Mucosa of stomach (tissue), 1 donor: ENCODE measurements around the gene ADAMTS12.
"Not testable (repeated sequence)": the region's sequence is repeated elsewhere in the genome, so short reads cannot be mapped to it uniquely, and the experiment has no call there.

ENCODE experiments used
- H3K27me3 ChIP-seq: one replicate; pipeline ENCODE4 v1.7.0; 2013; ENCODE audit warnings: mild to moderate bottlenecking, low read length; ENCODE audit not compliant: control insufficient read depth, insufficient read depth
- H3K36me3 ChIP-seq: one replicate; pipeline ENCODE4 v1.7.0; 2013; ENCODE audit warnings: low read length; ENCODE audit not compliant: control insufficient read depth, insufficient read depth
- H3K4me1 ChIP-seq: one replicate; pipeline ENCODE4 v1.7.0; 2013; ENCODE audit warnings: mild to moderate bottlenecking, low read length; ENCODE audit not compliant: control insufficient read depth, insufficient read depth
- H3K4me3 ChIP-seq: one replicate; pipeline ENCODE4 v1.7.0; 2013; ENCODE audit warnings: low read length
- H3K9ac ChIP-seq: one replicate; pipeline ENCODE4 v1.7.0; 2013; ENCODE audit warnings: mild to moderate bottlenecking, low read length, moderate library complexity
- H3K9me3 ChIP-seq: one replicate; pipeline ENCODE4 v1.7.0; 2013; ENCODE audit warnings: mild to moderate bottlenecking, low read length, moderate library complexity; ENCODE audit not compliant: control insufficient read depth
- donor health status: Pancreatic carcinoma.

ADAMTS12 gene

GRCh38 chr5:33579152-33579551 is 312.6 kb downstream of the ADAMTS12 start:
- no peaks in the 10 kb centered on the region for H3K4me1 ChIP-seq
- no peaks in the 10 kb centered on the region for H3K27me3 ChIP-seq
- no peak overlapping the region for H3K4me3 ChIP-seq
- H3K9ac ChIP-seq: no peak overlapping the region
- no peaks in the 10 kb centered on the region for H3K9me3 ChIP-seq
- H3K36me3 ChIP-seq: no peaks in the 10 kb centered on the region

DNA sequence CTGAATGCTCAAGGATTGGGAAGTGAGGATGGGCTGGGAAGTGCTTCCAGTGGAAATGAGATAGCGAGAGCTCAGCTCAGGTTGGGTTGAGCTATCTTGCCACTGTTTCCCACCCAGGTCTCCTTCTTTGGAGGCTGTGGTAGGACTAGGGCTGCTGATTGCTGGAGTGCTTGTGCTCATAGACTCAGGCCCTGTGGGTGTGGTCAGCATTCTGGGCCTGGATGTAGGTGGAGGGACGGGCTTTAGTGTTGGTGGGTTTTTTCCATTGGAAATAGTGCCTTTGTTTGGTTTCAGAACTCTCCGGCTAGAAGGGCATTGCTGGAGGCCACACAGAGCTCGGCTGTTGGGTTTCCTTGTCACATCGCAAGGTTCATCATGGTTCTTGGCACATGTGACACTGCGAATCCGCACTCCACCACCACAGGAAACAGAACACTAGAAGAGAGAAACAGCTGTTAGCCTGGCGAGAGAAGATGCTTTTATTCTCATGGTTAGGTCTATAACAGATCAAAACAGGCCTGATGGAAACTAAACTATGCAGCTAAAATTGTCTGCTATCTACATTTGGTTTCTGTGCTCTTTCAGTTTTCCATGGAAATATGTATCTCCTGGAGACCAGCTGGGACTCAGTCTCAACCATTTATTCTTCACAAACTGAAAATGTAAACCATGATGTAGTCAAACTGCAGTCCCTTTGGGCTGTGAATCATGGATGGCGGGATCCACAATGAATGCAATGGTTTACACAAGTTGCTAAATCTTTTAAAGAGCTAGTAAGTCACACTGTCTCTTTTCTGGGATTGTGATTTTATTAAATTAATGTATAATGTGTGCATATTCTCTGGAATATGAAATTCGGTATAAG is 314.8 kb downstream of the ADAMTS12 start:
- H3K9ac ChIP-seq: no peak overlapping the region

DNA sequence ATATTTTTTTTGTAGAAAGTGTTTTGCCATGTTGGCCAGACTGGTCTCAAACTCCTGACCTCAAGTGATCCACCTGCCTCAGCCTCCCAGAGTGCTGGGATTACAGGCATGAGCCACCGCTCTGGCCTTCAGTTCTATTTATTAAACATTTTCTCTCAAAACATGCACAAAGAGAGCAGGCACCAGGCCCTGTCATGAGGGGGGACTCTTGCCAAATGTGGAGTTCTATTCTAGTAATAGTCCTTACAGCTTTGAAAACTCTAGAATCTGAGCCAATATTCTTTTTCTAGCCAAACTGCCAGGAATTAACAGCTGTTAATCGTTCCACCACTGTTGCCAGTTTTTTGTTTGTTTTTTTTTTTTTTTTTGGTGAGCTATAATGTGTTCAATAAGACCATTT is 326.5 kb downstream of the ADAMTS12 start:
- Histone ChIP-seq H3K9me3 (no peaks in the 10 kb centered on the region), H3K4me1 (no peaks in the 10 kb centered on the region), H3K4me3 (no peak overlapping the region), H3K36me3 (no peaks in the 10 kb centered on the region), H3K9ac (no peak overlapping the region), H3K27me3 (no peaks in the 10 kb centered on the region)

More for the DNA sequence above, 314.8 kb downstream of the ADAMTS12 start:
- H3K4me3 ChIP-seq: no peak overlapping the region
- H3K27me3 ChIP-seq: no peaks in the 10 kb centered on the region
- no peaks in the 10 kb centered on the region for H3K4me1 ChIP-seq
- no peaks in the 10 kb centered on the region for H3K36me3 ChIP-seq
- no peaks in the 10 kb centered on the region for H3K9me3 ChIP-seq

GRCh38 chr5:33563983-33564908 is 327.5 kb downstream of the ADAMTS12 start:
- H3K9ac ChIP-seq: no peak overlapping the region
- no peaks in the 10 kb centered on the region for H3K4me1 ChIP-seq
- no peaks in the 10 kb centered on the region for H3K36me3 ChIP-seq
- H3K9me3 ChIP-seq: no peaks in the 10 kb centered on the region
- H3K4me3 ChIP-seq: no peak overlapping the region
- H3K27me3 ChIP-seq: no peaks in the 10 kb centered on the region

DNA sequence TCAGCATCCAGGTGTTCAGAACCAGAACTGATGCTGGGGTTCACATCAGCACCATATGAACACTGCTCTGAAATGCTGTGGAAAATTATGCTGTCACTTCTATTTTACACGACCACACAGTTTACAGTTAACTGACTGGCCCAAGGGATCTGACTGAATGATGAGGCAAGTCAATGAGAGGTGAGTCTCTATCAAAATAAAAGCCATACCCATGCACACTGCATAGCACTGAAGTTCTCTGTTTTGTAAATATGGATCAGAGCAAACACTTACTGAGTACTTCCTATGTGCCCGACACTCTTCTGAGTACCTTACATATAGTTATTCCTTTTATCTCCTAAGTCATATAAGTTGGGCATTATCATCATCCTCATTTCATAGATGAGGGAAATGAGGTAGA is 328.3 kb downstream of the ADAMTS12 start:
- Histone ChIP-seq H3K36me3 (no peaks in the 10 kb centered on the region), H3K9me3 (no peaks in the 10 kb centered on the region), H3K9ac (no peak overlapping the region), H3K27me3 (no peaks in the 10 kb centered on the region), H3K4me1 (no peaks in the 10 kb centered on the region), H3K4me3 (no peak overlapping the region)

- H3K4me1 ChIP-seq: no peaks in the 10 kb centered on the region
Measured at GRCh38 chr5:33558489-33558888, 333.3 kb downstream of the ADAMTS12 start.

GRCh38 chr5:33557605-33558004 is 334.2 kb downstream of the ADAMTS12 start:
- Histone ChIP-seq H3K9ac (no peak overlapping the region), H3K27me3 (no peaks in the 10 kb centered on the region), H3K36me3 (no peaks in the 10 kb centered on the region), H3K4me3 (no peak overlapping the region), H3K9me3 (no peaks in the 10 kb centered on the region), H3K4me1 (no peaks in the 10 kb centered on the region)

More at GRCh38 chr5:33558489-33558888, 333.3 kb downstream of the ADAMTS12 start:
- Histone ChIP-seq H3K9ac (no peak overlapping the region), H3K4me3 (no peak overlapping the region), H3K27me3 (no peaks in the 10 kb centered on the region), H3K9me3 (no peaks in the 10 kb centered on the region), H3K36me3 (no peaks in the 10 kb centered on the region)

DNA sequence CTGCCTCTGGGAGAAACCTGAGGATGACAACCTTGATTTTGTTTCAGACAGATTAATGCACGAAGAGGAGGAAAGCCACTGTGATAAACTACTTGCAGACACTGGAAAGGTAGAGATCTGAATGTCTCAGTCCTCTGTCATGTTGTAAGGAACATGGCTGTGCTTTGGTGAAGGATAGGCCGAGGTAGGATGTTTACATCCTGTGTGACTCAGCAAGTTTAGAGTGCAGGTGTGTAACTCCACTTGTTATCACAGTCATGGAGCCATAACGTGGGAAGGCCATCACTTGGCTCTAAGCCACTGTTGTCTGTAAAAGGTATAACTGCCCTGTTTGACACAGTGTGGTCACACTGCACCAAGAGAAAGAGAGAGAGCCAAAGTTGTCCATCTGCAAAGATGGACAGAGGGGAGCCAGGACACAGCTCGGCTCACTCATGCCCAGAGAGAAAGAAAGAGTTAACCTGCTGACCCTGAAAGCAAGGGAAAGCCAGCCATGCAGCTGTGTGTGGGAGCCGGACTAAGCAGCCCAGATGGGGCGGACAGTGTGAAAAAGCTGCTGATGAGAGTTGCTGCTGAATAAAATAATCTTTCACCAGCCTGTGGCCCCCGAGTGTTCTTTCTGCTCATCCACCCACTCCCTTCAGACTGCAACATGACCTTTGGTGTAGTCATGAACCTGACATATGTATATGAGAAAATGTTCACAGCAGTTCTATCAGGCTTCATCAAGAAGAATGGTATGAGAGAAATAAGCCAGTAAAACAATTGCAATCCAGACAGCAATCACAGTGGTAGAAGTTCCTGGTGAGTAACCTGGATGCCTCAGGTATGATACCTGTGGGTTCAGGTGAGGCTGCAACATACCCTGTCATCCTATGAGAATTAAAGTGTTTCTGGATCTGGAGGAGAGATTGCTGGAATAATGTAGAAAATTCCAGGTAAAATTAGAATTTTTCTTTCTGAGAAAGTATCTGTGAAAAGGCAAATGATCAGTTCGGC is 335.2 kb downstream of the ADAMTS12 start:
- no peaks in the 10 kb centered on the region for H3K36me3 ChIP-seq
- H3K27me3 ChIP-seq: no peaks in the 10 kb centered on the region
- H3K4me1 ChIP-seq: no peaks in the 10 kb centered on the region
- no peak overlapping the region for H3K4me3 ChIP-seq
- no peak overlapping the region for H3K9ac ChIP-seq
- no peaks in the 10 kb centered on the region for H3K9me3 ChIP-seq

DNA sequence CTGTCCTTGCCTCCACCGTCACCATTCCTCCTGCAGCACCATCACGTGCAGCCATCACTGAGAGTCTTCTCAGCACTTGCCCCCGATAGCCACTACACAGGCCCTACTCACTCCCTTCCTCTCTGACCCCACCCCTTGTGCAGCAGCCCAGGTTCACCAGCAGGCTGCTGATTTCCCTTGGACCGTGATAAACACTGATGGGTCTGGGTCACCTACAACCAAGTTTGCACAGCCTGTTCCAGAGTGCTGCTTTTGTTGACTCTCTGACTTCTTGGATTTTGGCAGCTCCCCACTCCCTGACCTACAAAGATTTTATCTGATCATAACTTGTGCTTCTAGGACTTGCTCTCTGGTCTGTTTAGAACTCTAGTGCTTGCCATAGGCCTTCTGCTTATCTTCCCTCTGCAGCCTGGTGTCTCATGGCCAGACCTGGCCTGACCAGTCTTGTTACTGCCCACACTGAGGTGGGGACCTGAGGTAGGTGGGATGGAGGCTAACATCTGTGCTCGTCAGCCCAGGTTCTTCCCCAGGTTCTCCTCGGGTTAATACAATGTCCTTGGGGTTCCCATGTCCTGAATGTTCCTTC is 341.7 kb downstream of the ADAMTS12 start:
- Histone ChIP-seq H3K27me3 (no peaks in the 10 kb centered on the region), H3K9ac (no peak overlapping the region), H3K4me3 (no peak overlapping the region), H3K4me1 (no peaks in the 10 kb centered on the region), H3K9me3 (no peaks in the 10 kb centered on the region), H3K36me3 (no peaks in the 10 kb centered on the region)

DNA sequence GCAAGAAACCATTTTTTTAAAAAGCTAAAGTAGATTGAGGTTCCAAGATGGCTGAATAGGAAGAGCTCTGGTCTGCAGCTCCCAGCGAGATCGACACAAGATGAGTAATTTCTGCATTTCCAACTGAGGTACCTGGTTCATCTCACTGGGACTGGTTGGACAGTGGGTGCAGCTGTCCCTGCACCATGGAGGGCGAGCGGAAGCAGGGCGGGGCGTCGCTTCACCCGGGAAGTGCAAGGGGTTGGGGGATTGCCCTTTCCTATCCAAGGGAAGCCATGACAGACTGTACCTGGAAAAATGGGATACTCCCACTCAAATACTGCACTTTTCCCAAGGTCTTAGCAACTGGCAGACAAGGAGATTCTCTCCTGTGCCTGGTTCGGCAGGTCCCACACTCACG is 352.0 kb downstream of the ADAMTS12 start:
- H3K9ac ChIP-seq, H3K9me3 ChIP-seq, H3K27me3 ChIP-seq, H3K36me3 ChIP-seq, H3K4me1 ChIP-seq, H3K4me3 ChIP-seq: not testable (repeated sequence)

- no peaks in the 10 kb centered on the region for H3K4me1 ChIP-seq
- H3K9ac ChIP-seq: no peak overlapping the region
- no peaks in the 10 kb centered on the region for H3K27me3 ChIP-seq
- H3K36me3 ChIP-seq: no peaks in the 10 kb centered on the region
- no peaks in the 10 kb centered on the region for H3K9me3 ChIP-seq
- no peak overlapping the region for H3K4me3 ChIP-seq
Measured at GRCh38 chr5:33539212-33539611, 352.6 kb downstream of the ADAMTS12 start.
